ENCODE data around the gene ACOT7.
A peak's percentile ranks its signal among the peaks of the same experiment; 100 is the strongest.

ACOT7 gene

GRCh38 chr1:6269720-6270400 is 123.7 kb downstream of the ACOT7 start:
- Histone ChIP-seq H3K27ac (ENCODE audit: insufficient read depth, low read depth, low read length, poor library complexity, severe bottlenecking) (peak overlapping the region; percentile 50), H3K36me3 (ENCODE audit: control insufficient read depth, insufficient read depth, low read length) (no peaks in the 10 kb centered on the region), H3K27me3 (ENCODE audit: control insufficient read depth, insufficient read depth, low read length, poor library complexity, severe bottlenecking) (no peaks in the 10 kb centered on the region), H3K9me3 (ENCODE audit: control insufficient read depth, low read length) (no peaks in the 10 kb centered on the region), H3K4me3 (ENCODE audit: insufficient read depth, low read depth, low read length) (no peak overlapping the region), H3K4me1 (ENCODE audit: control insufficient read depth, insufficient read depth, low read length) (peaks cover 55% of the 10 kb centered on the region)
- WGBS, 2 experiments: 76% methylated on average over 22 of the region's 22 CpGs

GRCh38 chr1:6269296-6269695 is 124.3 kb downstream of the ACOT7 start:
- no peaks in the 10 kb centered on the region for H3K36me3 ChIP-seq (ENCODE audit: control insufficient read depth, insufficient read depth, low read length)
- WGBS, 2 experiments: 95% methylated on average over 14 of the region's 14 CpGs
- no peak overlapping the region for H3K4me3 ChIP-seq (ENCODE audit: insufficient read depth, low read depth, low read length)
- H3K27me3 ChIP-seq (ENCODE audit: control insufficient read depth, insufficient read depth, low read length, poor library complexity, severe bottlenecking): no peaks in the 10 kb centered on the region
- H3K4me1 ChIP-seq (ENCODE audit: control insufficient read depth, insufficient read depth, low read length): peaks cover 50% of the 10 kb centered on the region
- H3K9me3 ChIP-seq (ENCODE audit: control insufficient read depth, low read length): no peaks in the 10 kb centered on the region
- peak overlapping the region; percentile 50 for H3K27ac ChIP-seq (ENCODE audit: insufficient read depth, low read depth, low read length, poor library complexity, severe bottlenecking)

- H3K4me3 ChIP-seq (ENCODE audit: insufficient read depth, low read depth, low read length): no peak overlapping the region
- H3K27me3 ChIP-seq (ENCODE audit: control insufficient read depth, insufficient read depth, low read length, poor library complexity, severe bottlenecking): no peaks in the 10 kb centered on the region
- H3K27ac ChIP-seq (ENCODE audit: insufficient read depth, low read depth, low read length, poor library complexity, severe bottlenecking): no peak overlapping the region
- WGBS, 2 experiments: 81 to 85% methylated on average over 21 of the region's 21 CpGs
- H3K9me3 ChIP-seq (ENCODE audit: control insufficient read depth, low read length): no peaks in the 10 kb centered on the region
- H3K36me3 ChIP-seq (ENCODE audit: control insufficient read depth, insufficient read depth, low read length): no peaks in the 10 kb centered on the region
- H3K4me1 ChIP-seq (ENCODE audit: control insufficient read depth, insufficient read depth, low read length): peaks cover 43% of the 10 kb centered on the region
Measured at GRCh38 chr1:6268415-6268814, 125.2 kb downstream of the ACOT7 start.

GRCh38 chr1:6267686-6268322 is 125.8 kb downstream of the ACOT7 start:
- no peak overlapping the region for H3K27ac ChIP-seq (ENCODE audit: insufficient read depth, low read depth, low read length, poor library complexity, severe bottlenecking)
- no peaks in the 10 kb centered on the region for H3K9me3 ChIP-seq (ENCODE audit: control insufficient read depth, low read length)
- H3K4me1 ChIP-seq (ENCODE audit: control insufficient read depth, insufficient read depth, low read length): peaks cover 46% of the 10 kb centered on the region
- no peak overlapping the region for H3K4me3 ChIP-seq (ENCODE audit: insufficient read depth, low read depth, low read length)
- 90 to 91% methylated on average over 12 of the region's 12 CpGs for WGBS, 2 experiments
- H3K36me3 ChIP-seq (ENCODE audit: control insufficient read depth, insufficient read depth, low read length): no peaks in the 10 kb centered on the region
- H3K27me3 ChIP-seq (ENCODE audit: control insufficient read depth, insufficient read depth, low read length, poor library complexity, severe bottlenecking): no peaks in the 10 kb centered on the region

- no peaks in the 10 kb centered on the region for H3K36me3 ChIP-seq (ENCODE audit: control insufficient read depth, insufficient read depth, low read length)
- no peaks in the 10 kb centered on the region for H3K9me3 ChIP-seq (ENCODE audit: control insufficient read depth, low read length)
- H3K4me3 ChIP-seq (ENCODE audit: insufficient read depth, low read depth, low read length): no peak overlapping the region
- no peaks in the 10 kb centered on the region for H3K27me3 ChIP-seq (ENCODE audit: control insufficient read depth, insufficient read depth, low read length, poor library complexity, severe bottlenecking)
- WGBS, 2 experiments: 91% methylated on average over 11 of the region's 11 CpGs
- peaks cover 52% of the 10 kb centered on the region for H3K4me1 ChIP-seq (ENCODE audit: control insufficient read depth, insufficient read depth, low read length)
- H3K27ac ChIP-seq (ENCODE audit: insufficient read depth, low read depth, low read length, poor library complexity, severe bottlenecking): no peak overlapping the region
Measured at GRCh38 chr1:6266641-6267040, 126.9 kb downstream of the ACOT7 start.

GRCh38 chr1:6265151-6265550 is 128.4 kb downstream of the ACOT7 start:
- Histone ChIP-seq H3K9me3 (ENCODE audit: control insufficient read depth, low read length) (no peaks in the 10 kb centered on the region), H3K27me3 (ENCODE audit: control insufficient read depth, insufficient read depth, low read length, poor library complexity, severe bottlenecking) (no peaks in the 10 kb centered on the region), H3K4me3 (ENCODE audit: insufficient read depth, low read depth, low read length) (no peak overlapping the region), H3K36me3 (ENCODE audit: control insufficient read depth, insufficient read depth, low read length) (no peaks in the 10 kb centered on the region), H3K27ac (ENCODE audit: insufficient read depth, low read depth, low read length, poor library complexity, severe bottlenecking) (no peak overlapping the region), H3K4me1 (ENCODE audit: control insufficient read depth, insufficient read depth, low read length) (peaks cover 42% of the 10 kb centered on the region)
- WGBS, 2 experiments: 94% methylated on average over 15 of the region's 15 CpGs

GRCh38 chr1:6263716-6264115 is 129.9 kb downstream of the ACOT7 start:
- WGBS, 2 experiments: 90 to 93% methylated on average over 7 of the region's 7 CpGs
- no peaks in the 10 kb centered on the region for H3K36me3 ChIP-seq (ENCODE audit: control insufficient read depth, insufficient read depth, low read length)
- peaks cover 9% of the 10 kb centered on the region for H3K27me3 ChIP-seq (ENCODE audit: control insufficient read depth, insufficient read depth, low read length, poor library complexity, severe bottlenecking)
- H3K4me1 ChIP-seq (ENCODE audit: control insufficient read depth, insufficient read depth, low read length): peaks cover 36% of the 10 kb centered on the region
- no peak overlapping the region for H3K27ac ChIP-seq (ENCODE audit: insufficient read depth, low read depth, low read length, poor library complexity, severe bottlenecking)
- no peaks in the 10 kb centered on the region for H3K9me3 ChIP-seq (ENCODE audit: control insufficient read depth, low read length)
- H3K4me3 ChIP-seq (ENCODE audit: insufficient read depth, low read depth, low read length): no peak overlapping the region

GRCh38 chr1:6262555-6263420 is 130.8 kb downstream of the ACOT7 start:
- H3K27ac ChIP-seq (ENCODE audit: insufficient read depth, low read depth, low read length, poor library complexity, severe bottlenecking): no peak overlapping the region
- WGBS, 2 experiments: 90 to 91% methylated on average over 25 of the region's 25 CpGs

GRCh38 chr1:6261615-6261995 is 132.0 kb downstream of the ACOT7 start:
- Histone ChIP-seq H3K4me3 (ENCODE audit: insufficient read depth, low read depth, low read length) (peak overlapping the region; percentile 42), H3K36me3 (ENCODE audit: control insufficient read depth, insufficient read depth, low read length) (no peaks in the 10 kb centered on the region), H3K27ac (ENCODE audit: insufficient read depth, low read depth, low read length, poor library complexity, severe bottlenecking) (no peak overlapping the region), H3K27me3 (ENCODE audit: control insufficient read depth, insufficient read depth, low read length, poor library complexity, severe bottlenecking) (peaks cover 9% of the 10 kb centered on the region), H3K9me3 (ENCODE audit: control insufficient read depth, low read length) (no peaks in the 10 kb centered on the region), H3K4me1 (ENCODE audit: control insufficient read depth, insufficient read depth, low read length) (peaks cover 28% of the 10 kb centered on the region)
- WGBS, 2 experiments: 6 to 8% methylated on average over 15 of the region's 15 CpGs

More at GRCh38 chr1:6262555-6263420, 130.8 kb downstream of the ACOT7 start:
- H3K36me3 ChIP-seq (ENCODE audit: control insufficient read depth, insufficient read depth, low read length): no peaks in the 10 kb centered on the region
- no peaks in the 10 kb centered on the region for H3K9me3 ChIP-seq (ENCODE audit: control insufficient read depth, low read length)
- H3K4me3 ChIP-seq (ENCODE audit: insufficient read depth, low read depth, low read length): no peak overlapping the region
- H3K27me3 ChIP-seq (ENCODE audit: control insufficient read depth, insufficient read depth, low read length, poor library complexity, severe bottlenecking): peaks cover 9% of the 10 kb centered on the region
- peaks cover 28% of the 10 kb centered on the region for H3K4me1 ChIP-seq (ENCODE audit: control insufficient read depth, insufficient read depth, low read length)
